D721Med (cell line): Measurements from ENCODE around the gene SLC9A9.

ENCODE experiments used
- DNase-seq: peaks from one replicate; pipeline ENCODE4 v3.0.0; 2011; ENCODE audit warnings: low spot score; ENCODE audit not compliant: insufficient read length
- FAIRE-seq: peaks from 2 replicates; lab custom pipeline; 2011; peaks lifted over from hg19 to GRCh38; lab: Jason Lieb, UNC
- CTCF ChIP-seq: IDR thresholded peaks from 2 replicates; pipeline ENCODE4 v1.5.1; 2012; ENCODE audit warnings: mild to moderate bottlenecking, control low read depth; ENCODE audit not compliant: insufficient read depth; ENCODE audit errors: missing control alignments

The SLC9A9 gene

GRCh38 chr3:143226678-143227291 lies 621.5 kb downstream of the SLC9A9 start:
- FAIRE-seq (no peak), DNase-seq (no peak)
- no peak for TF ChIP-seq CTCF

GRCh38 chr3:143224716-143225115 lies 623.6 kb downstream of the SLC9A9 start:
- TF ChIP-seq CTCF, result no peak
- FAIRE-seq (no peak), DNase-seq (no peak)

- FAIRE-seq (no peak), DNase-seq (no peak)
- TF ChIP-seq CTCF, result no peak
Observed at GRCh38 chr3:143222981-143223380, 625.3 kb downstream of the SLC9A9 start.

GRCh38 chr3:143222505-143222904 lies 625.8 kb downstream of the SLC9A9 start:
- no peak for TF ChIP-seq CTCF
- FAIRE-seq, result no peak
- DNase-seq, result no peak

GRCh38 chr3:143221446-143221845 lies 626.8 kb downstream of the SLC9A9 start:
- FAIRE-seq (no peak), DNase-seq (no peak)
- no peak for TF ChIP-seq CTCF

GRCh38 chr3:143220741-143221140 lies 627.5 kb downstream of the SLC9A9 start:
- DNase-seq (no peak), FAIRE-seq (no peak)
- no peak for TF ChIP-seq CTCF

GRCh38 chr3:143218166-143218835 lies 630.0 kb downstream of the SLC9A9 start:
- FAIRE-seq (no peak), DNase-seq (no peak)
- no peak for TF ChIP-seq CTCF
